Fibroblast of skin of left quadriceps (primary cell): Measurements from ENCODE around the gene TMEM69.
"Not testable (repeated sequence)": the region's sequence is repeated elsewhere in the genome, so short reads cannot be mapped to it uniquely, and the experiment has no call there.

Experiments used
- DNase-seq, 2 experiments: peaks; one replicate each; pipeline ENCODE4 v3.0.0-alpha.2; 2013; ENCODE audit warnings: low read depth in 2 of 2

Gene TMEM69

DNA sequence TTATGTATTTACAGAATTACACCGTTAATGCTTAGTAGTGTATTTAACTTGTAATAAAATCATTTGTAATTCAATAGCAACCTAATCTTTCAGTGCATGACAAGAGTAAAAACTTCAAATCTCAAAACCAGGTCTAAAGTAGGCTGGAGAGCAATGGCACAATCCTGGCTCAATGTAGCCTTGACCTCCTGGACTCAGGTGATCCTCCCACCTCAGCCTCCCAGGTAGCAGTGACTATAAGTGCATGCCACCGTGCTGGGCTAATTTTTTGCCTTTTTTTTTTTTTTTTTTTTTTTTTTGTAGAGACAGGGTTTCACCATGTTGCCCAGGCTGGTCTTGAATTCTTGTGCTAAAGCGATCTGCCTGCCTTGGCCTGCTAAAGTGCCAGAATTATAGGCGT, 51.2 kb downstream of the TMEM69 start:
- DNase-seq: no peak

DNA sequence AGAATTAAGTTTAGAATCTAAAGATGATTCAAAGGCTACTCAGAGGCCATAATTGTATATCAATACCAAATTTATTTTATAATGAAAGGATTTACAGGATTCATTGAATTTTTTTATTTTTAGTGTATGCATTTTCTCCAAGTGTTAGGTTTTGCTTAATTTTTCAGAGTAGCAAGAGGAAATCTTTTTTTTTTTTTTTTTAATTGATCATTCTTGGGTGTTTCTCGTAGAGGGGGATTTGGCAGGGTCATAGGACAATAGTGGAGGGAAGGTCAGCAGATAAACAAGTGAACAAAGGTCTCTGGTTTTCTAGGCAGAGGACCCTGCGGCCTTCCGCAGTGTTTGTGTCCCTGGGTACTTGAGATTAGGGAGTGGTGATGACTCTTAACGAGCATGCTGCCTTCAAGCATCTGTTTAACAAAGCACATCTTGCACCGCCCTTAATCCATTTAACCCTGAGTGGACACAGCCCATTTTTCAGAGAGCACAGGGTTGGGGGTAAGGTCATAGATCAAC, 51.7 kb downstream of the TMEM69 start:
- DNase-seq: not testable (repeated sequence)
